Activated naive CD8-positive, alpha-beta T cell treated with anti-CD3 and anti-CD28 coated beads, Interleukin-2, amount 50 U/mL, for 24 hours (primary cell): ENCODE data around the gene GPATCH2.

Source experiments
- ATAC-seq: fragments of 150-1000 bp; cut with Tn5 transposase; one replicate; pipeline ENCODE4 v1.10.0; 2021
- DNase-seq: peaks from one replicate; pipeline ENCODE4 v3.0.0; 2021
- H3K27ac Mint-ChIP-seq: one replicate; pipeline ENCODE4 v1.8.0; 2021; ENCODE audit warnings: mild to moderate bottlenecking, mixed read lengths
- H3K27me3 Mint-ChIP-seq: one replicate; pipeline ENCODE4 v1.8.0; 2021; ENCODE audit warnings: mixed read lengths
- H3K36me3 Mint-ChIP-seq: one replicate; pipeline ENCODE4 v1.8.0; 2021; ENCODE audit warnings: low read depth, mixed read lengths
- H3K4me1 Mint-ChIP-seq: one replicate; pipeline ENCODE4 v1.8.0; 2021; ENCODE audit warnings: mixed read lengths
- H3K4me3 Mint-ChIP-seq: one replicate; pipeline ENCODE4 v1.8.0; 2021; ENCODE audit warnings: mild to moderate bottlenecking, moderate library complexity, mixed read lengths
- H3K9me3 Mint-ChIP-seq: one replicate; pipeline ENCODE4 v1.8.0; 2021; ENCODE audit warnings: mixed read lengths

The GPATCH2 gene

GRCh38 chr1:217469983-217470382 lies 160.9 kb downstream of the GPATCH2 start:
- Mint-ChIP-seq H3K9me3 (peaks cover 14% of the 10 kb centered on the region), H3K27ac (no peak overlapping the region), H3K4me3 (no peak overlapping the region), H3K36me3 (peaks cover 9% of the 10 kb centered on the region), H3K27me3 (no peaks in the 10 kb centered on the region), H3K4me1 (no peaks in the 10 kb centered on the region)
- DNase-seq: no peak
- no peak for ATAC-seq

- Mint-ChIP-seq H3K27ac (no peak overlapping the region), H3K4me1 (no peaks in the 10 kb centered on the region), H3K9me3 (peaks cover 22% of the 10 kb centered on the region), H3K36me3 (peaks cover 21% of the 10 kb centered on the region), H3K27me3 (no peaks in the 10 kb centered on the region), H3K4me3 (no peak overlapping the region)
- ATAC-seq (no peak), DNase-seq (no peak)
Observed at GRCh38 chr1:217465102-217465501, 165.8 kb downstream of the GPATCH2 start.

GRCh38 chr1:217462666-217463065 lies 168.2 kb downstream of the GPATCH2 start:
- DNase-seq: no peak
- ATAC-seq: no peak
- Mint-ChIP-seq H3K36me3 (peaks cover 27% of the 10 kb centered on the region), H3K27ac (no peak overlapping the region), H3K4me3 (no peak overlapping the region), H3K27me3 (no peaks in the 10 kb centered on the region), H3K9me3 (peaks cover 22% of the 10 kb centered on the region), H3K4me1 (no peaks in the 10 kb centered on the region)

- Mint-ChIP-seq H3K27ac (no peak overlapping the region), H3K9me3 (peaks cover 22% of the 10 kb centered on the region), H3K4me3 (no peak overlapping the region), H3K4me1 (no peaks in the 10 kb centered on the region), H3K36me3 (peaks cover 31% of the 10 kb centered on the region), H3K27me3 (no peaks in the 10 kb centered on the region)
- no peak for ATAC-seq
- DNase-seq: no peak
Observed at GRCh38 chr1:217462159-217462558, 168.7 kb downstream of the GPATCH2 start.

GRCh38 chr1:217457016-217457415 lies 173.9 kb downstream of the GPATCH2 start:
- no peak for DNase-seq
- Mint-ChIP-seq H3K4me1 (no peaks in the 10 kb centered on the region), H3K27ac (no peak overlapping the region), H3K36me3 (peaks cover 25% of the 10 kb centered on the region), H3K4me3 (no peak overlapping the region), H3K27me3 (no peaks in the 10 kb centered on the region), H3K9me3 (peaks cover 4% of the 10 kb centered on the region)
- ATAC-seq: no peak

- peaks cover 25% of the 10 kb centered on the region for H3K36me3 Mint-ChIP-seq
- peaks cover 4% of the 10 kb centered on the region for H3K9me3 Mint-ChIP-seq
- H3K27me3 Mint-ChIP-seq: no peaks in the 10 kb centered on the region
- no peaks in the 10 kb centered on the region for H3K4me1 Mint-ChIP-seq
- H3K4me3 Mint-ChIP-seq: no peak overlapping the region
- no peak for DNase-seq
- H3K27ac Mint-ChIP-seq: no peak overlapping the region
- no peak for ATAC-seq
Observed at GRCh38 chr1:217456261-217456660, 174.6 kb downstream of the GPATCH2 start.

GRCh38 chr1:217453816-217454215 lies 177.1 kb downstream of the GPATCH2 start:
- Mint-ChIP-seq H3K36me3 (peaks cover 31% of the 10 kb centered on the region), H3K9me3 (peaks cover 4% of the 10 kb centered on the region), H3K27me3 (no peaks in the 10 kb centered on the region), H3K27ac (no peak overlapping the region), H3K4me1 (no peaks in the 10 kb centered on the region), H3K4me3 (no peak overlapping the region)
- DNase-seq (no peak), ATAC-seq (no peak)

- Mint-ChIP-seq H3K27ac (no peak overlapping the region), H3K27me3 (no peaks in the 10 kb centered on the region), H3K36me3 (peaks cover 29% of the 10 kb centered on the region), H3K4me1 (no peaks in the 10 kb centered on the region), H3K4me3 (no peak overlapping the region), H3K9me3 (no peaks in the 10 kb centered on the region)
- ATAC-seq (no peak), DNase-seq (no peak)
Observed at GRCh38 chr1:217449370-217449769, 181.5 kb downstream of the GPATCH2 start.

GRCh38 chr1:217443845-217444244 lies 187.0 kb downstream of the GPATCH2 start:
- no peaks in the 10 kb centered on the region for H3K27me3 Mint-ChIP-seq
- H3K36me3 Mint-ChIP-seq: peaks cover 53% of the 10 kb centered on the region

GRCh38 chr1:217437376-217437775 lies 193.5 kb downstream of the GPATCH2 start:
- ATAC-seq: no peak
- peaks cover 13% of the 10 kb centered on the region for H3K9me3 Mint-ChIP-seq
- no peaks in the 10 kb centered on the region for H3K27me3 Mint-ChIP-seq
- no peaks in the 10 kb centered on the region for H3K4me1 Mint-ChIP-seq
- no peak overlapping the region for H3K27ac Mint-ChIP-seq
- no peak for DNase-seq
- peaks cover 43% of the 10 kb centered on the region for H3K36me3 Mint-ChIP-seq
- no peak overlapping the region for H3K4me3 Mint-ChIP-seq

More at GRCh38 chr1:217443845-217444244, 187.0 kb downstream of the GPATCH2 start:
- peaks cover 12% of the 10 kb centered on the region for H3K9me3 Mint-ChIP-seq
- H3K4me1 Mint-ChIP-seq: no peaks in the 10 kb centered on the region
- ATAC-seq (no peak), DNase-seq (no peak)
- H3K27ac Mint-ChIP-seq: no peak overlapping the region
- no peak overlapping the region for H3K4me3 Mint-ChIP-seq

GRCh38 chr1:217435204-217435603 lies 195.7 kb downstream of the GPATCH2 start:
- H3K27me3 Mint-ChIP-seq: no peaks in the 10 kb centered on the region
- DNase-seq (no peak), ATAC-seq (no peak)
- H3K27ac Mint-ChIP-seq: no peak overlapping the region
- H3K9me3 Mint-ChIP-seq: peaks cover 10% of the 10 kb centered on the region
- H3K4me1 Mint-ChIP-seq: no peaks in the 10 kb centered on the region
- peaks cover 31% of the 10 kb centered on the region for H3K36me3 Mint-ChIP-seq
- H3K4me3 Mint-ChIP-seq: no peak overlapping the region

- Mint-ChIP-seq H3K27me3 (no peaks in the 10 kb centered on the region), H3K4me1 (no peaks in the 10 kb centered on the region), H3K36me3 (peaks cover 18% of the 10 kb centered on the region), H3K27ac (no peak overlapping the region), H3K4me3 (no peak overlapping the region), H3K9me3 (no peaks in the 10 kb centered on the region)
- no peak for ATAC-seq
- no peak for DNase-seq
Observed at GRCh38 chr1:217433664-217434063, 197.2 kb downstream of the GPATCH2 start.

GRCh38 chr1:217432339-217432738 lies 198.6 kb downstream of the GPATCH2 start:
- H3K4me3 Mint-ChIP-seq: no peak overlapping the region
- no peaks in the 10 kb centered on the region for H3K27me3 Mint-ChIP-seq
- ATAC-seq (no peak), DNase-seq (no peak)
- H3K9me3 Mint-ChIP-seq: no peaks in the 10 kb centered on the region
- H3K36me3 Mint-ChIP-seq: peaks cover 8% of the 10 kb centered on the region
- no peaks in the 10 kb centered on the region for H3K4me1 Mint-ChIP-seq
- no peak overlapping the region for H3K27ac Mint-ChIP-seq

- H3K4me1 Mint-ChIP-seq: no peaks in the 10 kb centered on the region
- no peaks in the 10 kb centered on the region for H3K9me3 Mint-ChIP-seq
- H3K4me3 Mint-ChIP-seq: no peak overlapping the region
- H3K27ac Mint-ChIP-seq: no peak overlapping the region
- no peaks in the 10 kb centered on the region for H3K27me3 Mint-ChIP-seq
- peaks cover 4% of the 10 kb centered on the region for H3K36me3 Mint-ChIP-seq
- DNase-seq (no peak), ATAC-seq (no peak)
Observed at GRCh38 chr1:217431395-217431794, 199.5 kb downstream of the GPATCH2 start.

GRCh38 chr1:217425422-217425821 lies 205.5 kb downstream of the GPATCH2 start:
- Mint-ChIP-seq H3K4me1 (no peaks in the 10 kb centered on the region), H3K4me3 (no peak overlapping the region), H3K27ac (no peak overlapping the region)

GRCh38 chr1:217419194-217419551 lies 211.7 kb downstream of the GPATCH2 start:
- DNase-seq (no peak), ATAC-seq (no peak)
- Mint-ChIP-seq H3K27ac (no peak overlapping the region), H3K4me3 (no peak overlapping the region), H3K36me3 (no peaks in the 10 kb centered on the region), H3K27me3 (peaks cover 7% of the 10 kb centered on the region), H3K9me3 (no peaks in the 10 kb centered on the region), H3K4me1 (no peaks in the 10 kb centered on the region)

More at GRCh38 chr1:217425422-217425821, 205.5 kb downstream of the GPATCH2 start:
- DNase-seq (no peak), ATAC-seq (no peak)
- peaks cover 1% of the 10 kb centered on the region for H3K36me3 Mint-ChIP-seq
- H3K27me3 Mint-ChIP-seq: peaks cover 1% of the 10 kb centered on the region
- H3K9me3 Mint-ChIP-seq: no peaks in the 10 kb centered on the region
